ENCODE data around the gene VWC2.

GRCh38 chr7:49928787-49929186, 155.3 kb downstream of the VWC2 start:
- TF ChIP-seq GATA3 (IDR thresholded peaks at IDR 0.05; ENCODE audit: low read depth, low read length) (no peak), GATA2 (IDR thresholded peaks at IDR 0.05; ENCODE audit: low read depth, low read length) (no peak)

Measured in SH-SY5Y (cell line).